ENCODE results near the gene PRKCH.

PRKCH gene

DNA sequence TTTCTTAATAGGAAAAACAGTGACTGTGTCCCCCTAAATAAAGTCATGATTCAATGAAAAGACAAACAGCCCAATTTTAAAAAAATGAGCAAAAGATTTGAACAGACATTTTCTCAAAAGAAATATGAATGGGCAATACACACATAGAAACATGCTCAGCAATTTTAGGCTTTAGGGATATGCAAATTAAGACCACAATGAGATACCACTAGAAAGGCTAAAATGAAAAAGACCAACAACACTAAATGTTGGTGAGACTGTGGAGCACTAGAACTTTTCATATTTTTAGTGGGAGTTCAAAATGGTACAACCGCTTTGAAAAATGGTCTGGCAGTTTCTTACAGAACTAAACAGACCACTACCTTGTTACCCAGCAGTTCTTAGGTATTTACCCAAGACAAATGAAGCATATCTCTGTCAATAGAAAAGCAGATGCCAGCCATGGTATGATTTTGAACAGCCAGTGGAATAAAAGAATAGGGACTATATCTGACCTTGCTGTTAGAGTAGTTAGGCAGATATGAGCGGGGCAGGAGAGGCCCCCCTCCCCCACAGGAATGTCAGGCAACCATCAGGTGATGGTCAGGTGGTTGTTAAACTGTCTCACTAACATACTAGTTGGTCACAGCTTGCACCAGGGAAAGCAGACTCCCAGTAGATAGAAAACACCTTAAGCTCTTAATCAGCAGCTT lies 108.8 kb downstream of the PRKCH start:
- no peak for DNase-seq (ENCODE audit: low read depth)

DNA sequence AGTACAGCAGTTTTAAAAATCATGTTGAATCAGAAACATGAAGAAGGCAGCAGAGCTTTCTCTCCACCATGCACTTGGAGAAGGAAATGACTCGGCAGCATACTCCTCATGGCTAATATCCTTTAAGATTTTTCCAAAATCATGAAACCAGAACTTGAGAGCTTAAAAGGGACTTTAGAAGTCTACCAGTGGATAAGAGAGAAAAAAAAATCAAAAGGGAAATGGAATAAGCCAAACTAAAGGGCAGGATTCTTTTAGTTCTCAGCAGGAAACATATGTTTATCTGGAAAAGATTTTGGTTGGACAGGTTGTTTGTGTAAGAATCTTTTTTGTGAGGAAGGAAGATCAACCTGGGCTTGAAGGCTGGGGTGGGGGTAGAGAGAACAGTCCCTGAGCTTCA lies 111.8 kb downstream of the PRKCH start:
- no peak for DNase-seq (ENCODE audit: low read depth)

DNA sequence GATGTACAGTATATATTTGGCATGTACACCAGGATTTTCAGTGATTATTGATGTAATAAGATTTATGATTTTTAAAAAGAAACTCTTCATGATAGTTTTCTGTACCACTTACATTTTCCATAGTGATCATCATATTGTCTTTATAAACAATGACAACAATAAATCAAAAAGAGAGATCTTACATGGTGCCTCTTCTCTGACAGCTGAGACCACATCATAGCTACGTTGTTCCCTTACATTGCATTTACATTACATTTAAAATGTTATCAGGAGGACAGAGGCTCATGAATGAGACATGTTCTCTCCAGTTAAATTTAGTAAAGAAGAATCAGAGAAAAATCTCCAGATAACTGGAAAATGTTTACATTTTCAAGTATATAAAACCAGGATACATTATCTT lies 112.4 kb downstream of the PRKCH start:
- DNase-seq (ENCODE audit: low read depth) = no peak

DNA sequence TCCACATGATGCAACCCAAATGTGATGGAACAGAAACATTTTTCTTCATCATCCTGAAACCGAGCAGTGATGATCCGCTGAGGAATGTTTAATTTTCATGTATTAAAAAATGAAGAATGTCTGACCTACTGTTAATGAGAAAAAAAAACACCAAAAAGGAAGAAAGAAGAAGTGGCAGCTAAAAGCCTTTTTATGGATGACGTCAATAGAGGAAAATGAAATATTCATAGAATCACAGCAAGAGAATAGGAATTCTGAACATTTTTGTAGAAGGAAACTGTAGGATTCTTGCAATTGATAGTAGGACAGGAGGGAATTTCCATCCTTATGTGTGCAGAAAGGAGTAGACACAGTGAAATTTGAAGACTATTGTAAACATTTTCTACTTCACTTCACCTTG lies 112.9 kb downstream of the PRKCH start:
- DNase-seq (ENCODE audit: low read depth) = no peak

DNA sequence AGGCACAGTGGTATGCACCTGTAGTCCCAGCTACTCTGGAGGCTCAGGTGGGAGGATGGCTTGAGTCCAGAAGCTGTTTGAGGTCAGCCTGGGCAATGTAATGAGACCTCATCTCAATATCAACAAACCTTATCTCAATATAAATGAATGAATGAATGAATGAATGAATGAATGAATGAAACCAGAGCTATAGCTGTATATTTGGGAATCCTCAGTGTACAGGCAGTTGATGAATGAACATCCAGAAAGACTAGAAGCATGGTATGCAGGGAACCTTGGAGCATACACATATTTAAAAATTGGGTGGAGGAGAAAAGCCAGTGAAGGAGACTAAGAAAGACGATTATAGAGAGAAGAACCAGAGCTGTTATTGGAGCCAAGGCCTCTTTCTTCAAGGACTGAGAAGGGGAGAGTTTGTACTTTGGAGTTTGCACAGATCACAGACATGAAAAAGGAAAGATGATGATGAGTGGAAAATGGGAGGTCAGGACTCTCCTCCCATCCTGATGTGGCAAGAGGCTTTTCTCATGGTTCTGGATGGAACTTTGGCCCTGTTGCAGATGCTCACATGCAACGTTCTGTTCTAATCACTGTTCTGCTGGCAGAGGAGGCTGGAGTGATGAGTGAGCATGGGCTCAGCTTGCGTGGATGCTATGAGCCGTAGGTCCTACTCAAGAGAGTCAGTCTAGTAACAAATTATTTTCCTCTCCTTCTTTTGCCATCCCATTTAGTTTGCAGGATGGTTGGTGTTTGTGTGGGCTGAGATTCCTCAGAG lies 114.4 kb downstream of the PRKCH start:
- no peak for DNase-seq (ENCODE audit: low read depth)

DNA sequence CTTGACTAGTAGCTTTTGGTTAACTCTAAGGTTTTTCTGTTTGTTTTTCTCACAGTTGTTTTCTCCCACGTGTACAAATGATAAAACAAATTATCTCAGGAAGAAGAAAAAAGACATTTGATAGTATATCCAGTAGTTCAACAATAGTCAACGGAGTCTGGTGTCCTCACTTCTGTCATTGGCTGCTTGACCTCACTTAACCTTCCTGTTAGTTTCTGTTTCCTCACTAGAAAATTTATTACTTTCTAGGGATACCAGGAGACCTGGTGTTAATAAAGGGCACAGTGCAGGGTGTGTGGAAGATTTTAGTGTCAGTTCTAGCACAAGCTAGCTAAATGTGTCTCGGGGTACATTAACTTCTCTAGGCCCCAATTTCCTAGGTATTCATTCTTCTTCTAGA lies 116.0 kb downstream of the PRKCH start:
- no peak for DNase-seq (ENCODE audit: low read depth)

DNA sequence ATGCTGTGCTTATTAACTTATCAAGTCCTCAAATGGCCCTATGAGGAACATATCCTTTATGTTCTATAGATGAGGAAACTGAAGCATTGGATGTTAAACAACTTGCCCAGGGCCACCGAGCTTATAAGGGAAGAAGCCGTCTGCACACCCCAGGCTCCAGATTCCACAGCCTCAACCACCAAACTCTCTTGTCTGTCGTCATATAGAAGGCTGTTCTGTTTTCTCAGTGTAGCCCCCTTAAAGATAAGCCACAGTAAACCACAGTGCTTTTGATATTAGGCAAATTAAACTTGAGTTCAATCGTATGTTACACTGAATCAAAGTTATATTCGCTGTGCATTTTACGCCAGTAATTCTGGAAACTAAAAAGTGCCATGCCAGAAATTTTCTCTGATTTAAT lies 116.7 kb downstream of the PRKCH start:
- DNase-seq (ENCODE audit: low read depth) = no peak

DNA sequence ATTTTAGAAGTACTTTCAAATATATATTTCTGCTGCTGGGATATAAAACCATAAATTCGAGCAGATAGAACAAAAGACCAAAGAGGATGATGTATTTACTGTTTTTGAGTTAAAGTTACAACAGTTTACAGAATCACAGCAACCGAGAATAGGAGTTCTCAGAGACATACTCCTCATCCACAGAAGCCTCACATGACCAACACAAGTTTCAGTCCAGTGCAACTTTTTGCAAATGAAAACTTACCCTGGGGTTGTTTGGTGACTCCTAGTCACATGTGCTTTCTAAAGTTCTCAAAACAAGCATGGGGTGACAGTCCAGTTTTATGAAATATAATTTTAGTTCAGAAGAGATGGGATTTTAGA lies 117.1 kb downstream of the PRKCH start:
- no peak for DNase-seq (ENCODE audit: low read depth)

DNA sequence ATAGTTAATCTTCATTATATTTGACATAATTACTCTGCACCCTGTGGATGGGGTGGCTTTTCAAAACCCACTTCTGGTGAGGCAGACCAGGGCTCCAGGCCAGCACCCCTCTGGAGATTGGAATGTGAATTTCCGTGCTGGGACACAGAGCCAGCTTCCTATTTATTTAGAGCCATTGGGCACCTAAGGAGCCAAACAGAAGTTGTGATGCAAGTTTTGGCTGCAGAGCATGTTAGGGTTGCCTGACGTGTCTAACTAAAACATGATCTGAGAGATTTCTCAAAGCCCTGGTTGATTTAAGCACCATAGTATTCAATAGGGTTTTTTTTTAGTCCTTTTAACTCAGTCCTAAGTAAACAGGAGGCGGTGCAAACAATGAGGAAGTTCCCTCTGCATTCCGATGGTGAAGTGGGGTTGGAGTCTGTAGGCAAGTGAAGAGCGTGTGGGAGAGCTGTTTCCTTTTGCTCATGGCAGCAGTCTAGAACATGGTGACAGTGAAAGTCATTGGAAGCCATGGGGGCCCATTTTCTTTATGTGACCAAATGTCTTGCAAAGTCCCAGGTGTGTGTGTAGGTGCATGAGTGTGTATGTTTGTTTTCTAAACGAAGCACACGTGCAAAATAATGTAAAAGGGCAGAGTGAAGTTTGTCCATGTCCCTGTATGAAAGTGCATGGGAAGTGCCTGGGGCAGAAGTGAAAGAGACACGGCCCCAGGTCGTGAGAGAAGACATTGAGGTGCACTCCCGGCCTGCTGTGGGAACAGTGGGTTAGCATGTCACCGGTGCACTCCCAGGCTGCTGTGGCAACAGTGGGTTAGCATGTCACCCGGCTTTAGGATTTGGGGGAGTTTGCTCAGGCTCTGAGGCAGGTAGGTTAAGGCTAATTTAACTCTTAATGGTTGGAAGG lies 117.7 kb downstream of the PRKCH start:
- DNase-seq (ENCODE audit: low read depth) = no peak

DNA sequence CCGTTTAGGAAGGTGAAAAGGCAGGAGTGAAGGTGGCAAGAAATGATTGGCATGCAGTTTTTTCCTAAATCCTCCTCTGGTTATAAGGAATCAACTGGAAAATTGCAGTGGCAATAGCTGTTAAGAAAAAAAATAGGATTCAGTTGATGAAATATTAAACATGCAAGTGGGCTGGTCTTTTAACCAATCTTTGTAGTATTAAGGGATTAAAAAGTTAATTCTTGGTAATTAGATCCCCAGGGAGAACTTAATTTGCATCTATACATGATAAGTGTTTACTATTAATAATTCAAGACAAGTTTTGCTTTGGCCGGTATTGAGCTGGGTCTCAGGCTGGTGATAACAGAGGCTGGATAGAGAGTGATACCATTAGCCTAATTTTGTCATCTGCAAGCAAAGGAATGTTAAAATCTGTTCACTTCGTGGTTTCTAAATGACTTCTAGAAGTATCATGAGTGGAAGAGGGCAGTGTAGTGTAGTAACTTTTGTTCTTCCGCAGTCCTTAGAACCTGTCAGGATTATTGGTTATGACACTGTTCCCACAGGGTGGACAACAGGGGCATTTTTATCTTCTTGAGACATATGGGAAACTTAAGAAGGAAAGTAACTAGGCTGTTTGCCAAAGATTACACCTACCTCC lies 118.5 kb downstream of the PRKCH start:
- DNase-seq (ENCODE audit: low read depth) = no peak

DNA sequence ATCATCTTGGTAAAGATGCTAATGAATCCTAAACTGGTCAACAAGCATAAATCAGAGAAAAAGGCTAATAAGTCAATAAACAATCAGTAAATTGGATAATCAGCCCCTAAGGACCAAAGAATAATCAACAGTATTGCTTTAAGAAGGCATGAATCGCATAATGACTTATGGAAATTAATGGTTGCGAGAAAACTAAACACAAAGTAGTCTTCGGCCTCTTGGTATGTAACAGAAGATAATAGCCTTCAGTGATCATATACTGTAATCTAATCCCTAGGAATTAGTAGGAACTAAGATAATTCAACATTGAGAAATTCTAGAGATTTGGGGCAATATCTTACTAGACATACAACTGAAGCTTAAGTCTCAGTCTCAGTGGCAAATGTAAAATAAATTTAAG lies 122.1 kb downstream of the PRKCH start:
- no peak for DNase-seq (ENCODE audit: low read depth)

DNA sequence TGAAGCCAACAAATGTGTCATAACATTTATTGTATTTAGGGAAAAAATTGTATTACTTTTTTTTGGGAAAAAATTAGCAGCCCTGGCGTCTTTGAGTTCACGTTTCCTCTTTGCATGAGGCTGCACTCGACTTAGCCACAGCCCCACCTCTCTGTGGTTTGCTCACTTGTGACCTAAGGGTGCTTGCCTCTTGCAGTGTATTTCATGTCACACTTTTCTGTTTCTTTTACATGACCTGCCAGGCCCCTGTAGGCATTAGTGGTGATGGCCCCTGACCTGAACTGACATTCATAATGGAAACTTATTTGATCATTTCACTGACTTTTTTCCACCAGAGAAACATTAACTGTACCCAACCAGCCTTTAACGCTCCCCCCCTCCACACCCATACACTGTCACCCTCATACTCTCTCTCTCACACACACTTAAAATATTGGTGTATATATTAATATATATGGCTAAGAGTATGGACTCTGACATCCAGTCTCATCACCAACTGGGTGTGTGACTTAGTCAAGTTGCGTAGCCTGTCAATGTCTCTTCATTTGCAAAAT lies 122.9 kb downstream of the PRKCH start:
- DNase-seq (ENCODE audit: low read depth) = peak; percentile 52

DNA sequence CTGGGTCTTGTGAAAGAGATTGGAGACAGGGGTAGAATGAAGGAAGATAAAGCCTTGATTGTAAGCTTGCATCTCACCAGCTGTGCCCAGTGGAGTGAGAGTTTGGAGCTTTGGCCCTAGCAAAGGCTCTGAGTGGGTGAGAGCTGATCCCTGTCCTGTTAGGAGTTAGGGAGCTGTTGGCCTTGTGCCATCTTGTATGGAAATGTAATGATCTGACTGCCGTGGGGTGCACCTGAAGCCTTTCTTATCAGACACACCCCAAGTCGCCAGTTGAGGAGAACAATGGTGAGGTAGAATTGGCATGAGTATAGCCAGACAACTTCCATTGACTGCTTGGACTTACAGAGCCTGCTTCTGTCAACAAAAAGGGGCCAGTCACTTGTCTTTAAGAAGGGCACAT lies 130.1 kb downstream of the PRKCH start:
- no peak for DNase-seq (ENCODE audit: low read depth)

DNA sequence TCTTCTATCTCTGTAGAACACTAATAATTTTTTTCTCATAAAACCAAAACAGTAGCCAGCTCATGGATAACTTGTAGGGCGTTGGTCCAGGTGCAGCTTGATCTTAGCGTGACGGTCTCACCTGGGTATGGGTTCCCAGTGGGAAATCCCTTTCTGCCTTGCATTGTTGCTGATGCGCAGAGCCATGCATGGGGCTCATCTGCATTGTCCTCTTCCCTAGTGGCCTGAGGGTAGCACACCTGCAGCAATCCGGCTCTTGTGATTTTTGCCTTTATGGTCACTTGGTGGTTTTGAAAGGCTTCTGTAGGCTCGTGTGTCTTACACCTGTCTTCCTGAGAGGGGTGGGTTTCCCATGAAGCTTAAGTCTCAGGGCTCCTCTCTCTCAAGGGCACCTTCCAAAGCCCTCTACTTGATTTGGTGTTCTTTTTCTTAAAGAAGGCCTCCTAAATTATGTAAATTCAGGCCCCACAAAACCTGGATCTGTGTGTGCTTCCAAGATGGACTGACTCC lies 130.6 kb downstream of the PRKCH start:
- DNase-seq (ENCODE audit: low read depth) = no peak

DNA sequence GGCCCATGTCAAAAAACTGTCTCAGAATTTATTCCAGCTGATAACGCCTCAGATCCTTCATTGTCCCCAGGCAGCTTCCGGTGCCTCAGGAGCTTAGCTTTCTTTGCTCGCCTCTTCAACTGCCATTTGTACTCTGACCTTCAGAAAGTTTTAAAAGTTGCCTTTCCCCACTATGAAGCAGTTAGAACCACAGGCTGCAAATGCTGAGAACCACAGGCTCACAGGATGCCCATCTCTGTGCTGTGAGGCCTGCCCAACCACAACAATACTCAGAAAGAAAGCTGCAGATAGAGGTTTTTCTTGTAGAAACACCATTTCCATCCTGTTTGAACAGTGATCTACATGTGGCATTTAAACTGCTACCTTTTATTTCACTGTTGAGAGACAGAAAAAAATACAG lies 131.1 kb downstream of the PRKCH start:
- DNase-seq (ENCODE audit: low read depth) = no peak

DNA sequence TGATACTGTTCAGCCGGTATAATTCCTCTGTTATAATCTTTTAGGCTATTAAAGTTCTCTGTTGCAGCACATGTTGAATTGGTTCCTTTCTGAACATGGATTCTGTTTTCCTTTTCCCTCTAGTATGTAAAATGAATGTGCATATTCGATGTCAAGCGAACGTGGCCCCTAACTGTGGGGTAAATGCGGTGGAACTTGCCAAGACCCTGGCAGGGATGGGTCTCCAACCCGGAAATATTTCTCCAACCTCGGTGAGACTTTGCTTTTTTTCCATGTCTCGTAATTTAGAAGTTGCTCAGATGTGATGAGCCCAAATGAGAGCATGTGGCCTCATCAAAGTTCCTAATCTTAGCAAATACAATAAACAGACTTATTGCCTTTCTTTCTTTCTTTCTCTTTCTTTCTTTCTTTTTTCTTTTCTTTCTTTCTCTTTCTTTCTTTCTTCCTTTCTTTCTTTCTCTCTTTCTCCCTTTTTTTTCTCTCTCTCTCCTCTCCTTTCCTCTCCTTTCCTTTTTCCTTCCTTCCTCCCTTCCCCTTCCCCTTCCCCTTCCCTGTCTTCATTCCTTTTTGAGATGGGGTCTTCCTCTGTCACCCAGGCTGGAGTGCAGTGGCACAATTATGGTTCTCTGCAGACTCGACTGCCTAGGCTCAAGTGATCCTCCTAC lies 131.9 kb downstream of the PRKCH start:
- DNase-seq (ENCODE audit: low read depth) = no peak

DNA sequence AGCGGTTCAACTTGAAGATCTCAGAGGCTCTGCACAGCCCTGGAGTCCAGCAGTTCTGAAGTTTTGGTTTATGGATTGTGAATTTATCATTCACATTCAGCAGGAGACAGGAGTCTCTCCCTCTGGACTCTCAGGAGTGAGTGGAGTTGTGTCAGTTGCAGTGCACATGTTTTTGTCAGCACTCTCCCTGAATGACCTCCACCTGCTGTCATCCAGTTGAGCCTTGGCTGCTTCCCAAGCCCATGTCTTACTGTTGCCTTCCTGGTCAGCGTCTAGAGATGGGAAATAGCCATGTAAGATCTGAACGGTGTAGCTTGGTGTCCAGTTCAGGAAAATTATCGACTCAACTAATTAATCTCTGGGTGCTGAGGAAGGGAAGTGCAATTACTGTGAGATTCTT lies 133.2 kb downstream of the PRKCH start:
- no peak for DNase-seq (ENCODE audit: low read depth)

DNA sequence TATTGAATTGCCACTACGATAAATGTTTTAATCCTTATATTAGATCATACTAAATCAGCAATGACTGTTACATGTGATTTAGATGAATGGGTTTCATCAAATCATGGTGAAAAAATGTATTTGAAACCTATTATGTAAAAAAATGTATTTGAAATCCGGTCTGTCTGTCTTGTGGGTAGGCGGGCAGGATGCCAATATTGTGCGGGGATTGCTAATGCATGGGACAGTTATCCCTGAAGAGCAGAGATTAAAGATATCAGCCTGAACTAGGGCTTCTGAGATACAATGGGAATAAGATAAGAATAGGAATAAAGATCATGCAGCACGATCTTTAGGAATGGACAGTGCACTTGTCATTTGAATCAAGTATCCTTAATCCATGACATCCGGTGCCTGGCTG lies 134.0 kb downstream of the PRKCH start:
- no peak for DNase-seq (ENCODE audit: low read depth)

DNA sequence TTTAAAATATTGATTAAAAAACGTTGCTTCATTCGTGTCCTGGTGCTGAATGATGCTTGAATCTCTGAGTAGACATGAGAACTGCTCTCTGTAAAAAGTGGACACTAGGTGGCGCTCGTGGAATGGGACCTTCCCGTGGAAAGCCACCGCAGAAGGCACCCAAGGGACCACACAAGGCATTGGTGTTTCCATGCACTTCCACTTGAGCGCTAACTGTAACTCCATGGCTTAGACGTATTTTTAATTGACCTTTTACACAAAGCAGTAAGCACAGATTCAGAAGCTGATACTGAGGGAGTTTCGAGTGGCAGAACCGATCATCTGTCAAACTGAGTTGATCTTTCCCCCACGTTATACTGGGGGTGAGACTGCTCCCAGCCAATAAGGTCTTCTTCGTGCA lies 135.3 kb downstream of the PRKCH start:
- peak; percentile 80 for DNase-seq (ENCODE audit: low read depth)

DNA sequence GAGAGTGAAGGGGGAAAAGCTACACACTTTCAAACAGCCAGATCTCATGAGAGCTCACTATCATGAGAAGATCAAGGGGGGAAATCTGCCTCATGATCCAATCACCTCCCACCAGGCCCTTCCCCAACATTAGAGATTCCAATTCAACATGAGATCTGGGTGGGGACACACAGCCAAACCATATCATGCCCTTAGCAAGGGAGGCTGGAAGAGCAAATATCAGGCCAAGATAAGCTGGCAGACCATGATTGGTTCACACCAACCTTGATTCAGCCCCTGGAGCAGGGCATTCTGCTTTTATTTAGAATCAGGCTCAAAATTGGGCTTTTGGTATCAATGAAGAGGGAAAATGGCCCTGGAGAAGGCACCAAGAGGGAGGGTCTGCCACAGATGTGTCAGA lies 137.4 kb downstream of the PRKCH start:
- no peak for DNase-seq (ENCODE audit: low read depth)

DNA sequence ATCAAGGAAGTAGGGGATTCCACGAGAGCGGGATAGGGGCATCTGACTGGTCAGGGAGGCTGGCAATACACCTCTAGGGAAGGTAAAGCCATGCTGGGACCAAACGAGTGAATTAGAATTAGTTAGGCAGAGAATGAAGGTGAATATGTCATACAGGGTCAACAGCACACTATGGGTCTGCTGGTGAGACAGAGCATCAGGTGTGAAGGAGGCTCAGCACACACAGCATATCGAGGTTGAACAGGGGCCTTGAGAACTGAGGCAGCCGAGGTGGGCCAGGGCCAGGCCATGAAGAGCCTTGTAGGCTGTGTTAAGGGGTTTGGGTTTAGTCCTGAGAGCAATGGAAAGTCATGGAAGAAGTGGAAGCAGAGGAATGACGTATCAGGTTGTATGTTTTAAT lies 137.8 kb downstream of the PRKCH start:
- no peak for DNase-seq (ENCODE audit: low read depth)
